NCI-H2196 treated with DMSO at 0.1 percent for 48 hours (cell line): ENCODE data around the gene PALM.
"Not testable (repeated sequence)": the region's sequence is repeated elsewhere in the genome, so short reads cannot be mapped to it uniquely, and the experiment has no call there.

ENCODE experiments used
- DNase-seq: peaks from one replicate; lab custom pipeline; 2025; ENCODE audit not compliant: unreplicated experiment; lab: John Stamatoyannopoulos, UW

PALM gene

GRCh38 chr19:708154-709143 lies at the start of gene PALM:
PALM (plus strand) TSS chr19:708935; CDS start chr19:709147, 212 bp downstream.
- no peak for DNase-seq

GRCh38 chr19:660793-661426 lies 47.8 kb upstream of the PALM start:
- no peak for DNase-seq

GRCh38 chr19:661427-662196 lies 47.1 kb upstream of the PALM start:
- no peak for DNase-seq

GRCh38 chr19:662207-662961 lies 46.4 kb upstream of the PALM start:
- DNase-seq, result no peak

GRCh38 chr19:662962-663681 lies 45.6 kb upstream of the PALM start, which contains the start of gene RNF126:
RNF126 (minus strand) TSS chr19:663214; CDS start chr19:663121, 93 bp downstream.
- peak; percentile 82 for DNase-seq

- DNase-seq, result no peak
These were observed 45.0 kb upstream of the PALM start for GRCh38 chr19:663682-664117.

- DNase-seq, result peak; percentile 73
These were observed 43.8 kb upstream of the PALM start for GRCh38 chr19:664913-665443.

- DNase-seq, result not testable (repeated sequence)
These were observed 41.7 kb upstream of the PALM start for GRCh38 chr19:666985-667573.

GRCh38 chr19:668675-669434 lies 39.9 kb upstream of the PALM start:
- DNase-seq, result not testable (repeated sequence)

- no peak for DNase-seq
These were observed 38.1 kb upstream of the PALM start for GRCh38 chr19:670609-671075.

GRCh38 chr19:674282-675151 lies 34.2 kb upstream of the PALM start:
- DNase-seq, result no peak

- DNase-seq, result no peak
These were observed 32.8 kb upstream of the PALM start for GRCh38 chr19:676007-676338.

GRCh38 chr19:676339-677105 lies 32.2 kb upstream of the PALM start, which contains the start of gene FSTL3:
FSTL3 (plus strand) TSS chr19:676392; CDS start chr19:676424, 32 bp downstream.
- no peak for DNase-seq

GRCh38 chr19:677201-677600 lies 31.5 kb upstream of the PALM start:
- no peak for DNase-seq

GRCh38 chr19:677601-678436 lies 30.9 kb upstream of the PALM start:
- DNase-seq, result no peak
